ENCODE measurements around the gene SPECC1. TPM values are rescaled to one million over a fixed set of nuclear protein-coding genes. Genes with fewer than 3 reads are reported as not detected.
"Not testable (repeated sequence)": the region's sequence is repeated elsewhere in the genome, so short reads cannot be mapped to it uniquely, and the experiment has no call there.

Gene SPECC1
- total and polyA plus RNA-seq, 12 donors = 19.2 to 96.1 (median 40.3) TPM

DNA sequence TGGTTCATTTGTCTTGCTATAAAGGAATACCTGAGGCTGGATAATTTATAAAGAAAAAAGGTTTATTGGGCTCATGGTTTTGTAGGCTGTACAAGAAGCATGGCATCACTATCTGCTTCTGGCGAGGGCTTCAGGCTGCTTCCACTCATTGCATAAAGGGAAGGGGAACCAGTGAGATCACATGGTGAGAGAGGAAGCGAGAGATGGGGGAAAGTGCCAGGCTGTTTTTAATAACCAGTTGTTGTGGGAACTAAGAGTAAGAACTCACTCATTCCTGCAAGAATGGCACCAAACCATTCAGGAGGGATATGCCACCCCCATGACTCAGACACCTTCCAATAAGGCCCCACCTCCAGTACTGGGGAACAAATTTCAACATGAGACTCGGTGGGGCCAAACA is 24.3 kb downstream of the SPECC1 start:
- intact Hi-C loops (cut with DNase I) = no loop called here
- H3K27ac ChIP-seq = no peak overlapping the region
- H3K27me3 ChIP-seq = no peaks in the 10 kb centered on the region
- no peaks in the 10 kb centered on the region for H3K36me3 ChIP-seq (replicated peaks in 1 of 2)
- H3K9me3 ChIP-seq (replicated peaks in 1 of 3) = peaks cover 0 to 4% (median 0%) of the 10 kb centered on the region in 3 donors
- no peaks in the 10 kb centered on the region for H3K4me1 ChIP-seq (replicated peaks in 1 of 2)
- WGBS, 4 donors = 73 to 83% (median 75%) methylated on average over 3 of the region's 3 CpGs
- H3K4me3 ChIP-seq = no peak overlapping the region
- DNase-seq = no peak
- TF ChIP-seq POLR2A (IDR thresholded peaks at IDR 0.05) = no peak
- TF ChIP-seq, protein P1, sequence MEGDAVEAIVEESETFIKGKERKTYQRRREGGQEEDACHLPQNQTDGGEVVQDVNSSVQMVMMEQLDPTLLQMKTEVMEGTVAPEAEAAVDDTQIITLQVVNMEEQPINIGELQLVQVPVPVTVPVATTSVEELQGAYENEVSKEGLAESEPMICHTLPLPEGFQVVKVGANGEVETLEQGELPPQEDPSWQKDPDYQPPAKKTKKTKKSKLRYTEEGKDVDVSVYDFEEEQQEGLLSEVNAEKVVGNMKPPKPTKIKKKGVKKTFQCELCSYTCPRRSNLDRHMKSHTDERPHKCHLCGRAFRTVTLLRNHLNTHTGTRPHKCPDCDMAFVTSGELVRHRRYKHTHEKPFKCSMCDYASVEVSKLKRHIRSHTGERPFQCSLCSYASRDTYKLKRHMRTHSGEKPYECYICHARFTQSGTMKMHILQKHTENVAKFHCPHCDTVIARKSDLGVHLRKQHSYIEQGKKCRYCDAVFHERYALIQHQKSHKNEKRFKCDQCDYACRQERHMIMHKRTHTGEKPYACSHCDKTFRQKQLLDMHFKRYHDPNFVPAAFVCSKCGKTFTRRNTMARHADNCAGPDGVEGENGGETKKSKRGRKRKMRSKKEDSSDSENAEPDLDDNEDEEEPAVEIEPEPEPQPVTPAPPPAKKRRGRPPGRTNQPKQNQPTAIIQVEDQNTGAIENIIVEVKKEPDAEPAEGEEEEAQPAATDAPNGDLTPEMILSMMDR (IDR thresholded peaks at IDR 0.05) = no peak

DNA sequence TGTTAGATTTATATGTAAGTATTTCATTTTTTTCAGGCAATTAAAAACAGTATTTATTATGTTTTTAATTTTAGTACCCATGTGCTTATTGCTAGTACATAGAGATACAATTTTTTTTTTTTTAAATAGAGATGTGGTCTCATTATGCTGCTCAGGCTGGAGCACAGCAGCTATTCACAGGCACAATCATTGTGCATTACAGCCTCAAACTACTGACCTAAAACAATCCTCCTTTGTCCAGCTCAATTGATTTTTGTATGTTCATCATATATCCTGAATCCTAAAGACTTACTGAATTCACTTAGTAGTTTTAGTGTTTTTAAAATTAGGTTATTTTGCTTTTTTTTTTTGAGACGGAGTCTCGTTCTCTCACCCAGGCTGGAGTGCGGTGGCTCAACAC is 26.3 kb downstream of the SPECC1 start:
- 87 to 93% (median 90%) methylated on average over 3 of the region's 3 CpGs for WGBS, 4 donors
- no peaks in the 10 kb centered on the region for H3K4me1 ChIP-seq (replicated peaks in 1 of 2)
- peaks cover 0 to 4% (median 0%) of the 10 kb centered on the region in 3 donors for H3K9me3 ChIP-seq (replicated peaks in 1 of 3)
- intact Hi-C loops (cut with DNase I) = no loop called here
- TF ChIP-seq, protein P1 (IDR thresholded peaks at IDR 0.05) = no peak
- no peak for TF ChIP-seq POLR2A (IDR thresholded peaks at IDR 0.05)
- DNase-seq = no peak
- no peaks in the 10 kb centered on the region for H3K36me3 ChIP-seq (replicated peaks in 1 of 2)
- no peak overlapping the region for H3K4me3 ChIP-seq
- no peaks in the 10 kb centered on the region for H3K27me3 ChIP-seq
- H3K27ac ChIP-seq = no peak overlapping the region

DNA sequence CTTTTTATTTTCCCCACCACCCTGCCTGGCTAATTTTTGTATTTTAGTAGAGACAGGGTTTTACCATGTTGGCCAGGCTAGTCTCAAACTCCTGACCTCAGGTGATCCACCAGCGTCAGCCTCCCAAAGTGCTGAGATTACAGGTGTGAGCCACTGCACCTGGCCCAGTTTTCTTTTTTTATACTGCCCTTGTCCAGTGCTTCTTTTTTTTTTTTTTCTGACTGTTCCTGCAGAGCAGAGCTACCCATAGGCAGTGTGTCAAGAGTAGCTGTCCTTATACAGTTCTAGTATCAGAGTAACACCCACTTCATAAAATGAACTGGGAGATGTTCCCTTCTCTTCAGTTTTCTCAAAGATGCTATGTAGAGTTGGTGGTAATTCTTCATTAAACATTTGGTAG is 28.1 kb downstream of the SPECC1 start:
- DNase-seq; H3K4me1 ChIP-seq (replicated peaks in 1 of 2); H3K27me3 ChIP-seq; intact Hi-C loops (cut with DNase I); H3K36me3 ChIP-seq (replicated peaks in 1 of 2); H3K9me3 ChIP-seq (replicated peaks in 1 of 3); H3K4me3 ChIP-seq; H3K27ac ChIP-seq: not testable (repeated sequence)
- WGBS, 4 donors = 71 to 89% (median 77%) methylated on average over 1 of the region's 1 CpG

DNA sequence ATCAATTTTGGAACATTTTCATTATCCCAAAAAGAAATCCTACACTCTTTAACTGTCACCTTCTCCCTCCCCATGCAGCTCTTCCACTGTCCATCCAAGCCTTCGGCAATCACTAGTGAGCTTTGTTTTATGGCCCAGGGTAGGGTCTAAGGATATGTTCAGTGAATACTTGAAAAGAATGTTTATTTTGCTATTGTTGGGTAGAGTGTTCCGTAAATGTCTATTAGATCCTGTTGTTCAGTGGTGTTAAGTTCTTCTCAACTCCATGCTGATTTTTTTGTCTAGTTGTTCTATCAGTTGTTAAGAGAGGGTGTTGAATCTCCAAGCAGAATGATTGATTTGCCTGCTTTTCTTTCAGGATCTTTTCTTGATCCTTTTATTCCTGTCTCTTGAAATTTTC is 29.9 kb downstream of the SPECC1 start:
- TF ChIP-seq POLR2A (IDR thresholded peaks at IDR 0.05) = no peak
- TF ChIP-seq, protein P1 (IDR thresholded peaks at IDR 0.05) = no peak
- Histone ChIP-seq H3K9me3 (replicated peaks in 1 of 3) (no peaks in the 10 kb centered on the region), H3K36me3 (replicated peaks in 1 of 2) (no peaks in the 10 kb centered on the region), H3K4me3 (no peak overlapping the region), H3K27ac (no peak overlapping the region), H3K4me1 (replicated peaks in 1 of 2) (no peaks in the 10 kb centered on the region), H3K27me3 (no peaks in the 10 kb centered on the region)
- no peak for DNase-seq
- intact Hi-C loops (cut with DNase I) = no loop called here
- 85 to 90% (median 88%) methylated on average over 2 of the region's 2 CpGs for WGBS, 4 donors

DNA sequence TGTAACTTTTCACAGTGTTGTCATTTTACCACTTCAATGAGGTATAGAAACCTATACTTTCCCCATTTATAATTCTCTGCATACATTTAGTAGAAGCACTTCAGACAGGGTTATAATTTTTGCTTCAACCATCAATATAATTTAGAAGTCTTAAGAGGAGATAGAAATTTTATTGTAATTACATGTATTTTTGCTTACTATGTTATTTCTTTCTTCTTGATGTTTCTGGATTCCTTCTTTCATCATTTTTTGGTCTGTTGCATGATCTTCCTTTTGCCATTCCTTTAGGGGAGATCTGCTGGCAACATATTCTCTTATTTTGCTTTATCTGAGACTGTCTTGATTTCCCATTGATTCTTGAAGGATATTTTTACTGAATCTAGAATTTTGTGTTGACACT is 31.1 kb downstream of the SPECC1 start:
- no peaks in the 10 kb centered on the region for H3K9me3 ChIP-seq (replicated peaks in 1 of 3)
- DNase-seq = no peak

More for the DNA sequence above, 31.1 kb downstream of the SPECC1 start:
- Histone ChIP-seq H3K27ac (no peak overlapping the region), H3K4me1 (replicated peaks in 1 of 2) (no peaks in the 10 kb centered on the region), H3K4me3 (no peak overlapping the region), H3K36me3 (replicated peaks in 1 of 2) (no peaks in the 10 kb centered on the region), H3K27me3 (no peaks in the 10 kb centered on the region)
- intact Hi-C loops (cut with DNase I) = no loop called here
- TF ChIP-seq, protein P1 (IDR thresholded peaks at IDR 0.05) = no peak
- TF ChIP-seq POLR2A (IDR thresholded peaks at IDR 0.05) = no peak

Data from adrenal gland (tissue), 12 donors.